ENCODE data around the gene IGSF23. TPM values are rescaled to one million over a fixed set of nuclear protein-coding genes. Genes with fewer than 3 reads are reported as not detected.
A peak's percentile ranks its signal among the peaks of the same experiment; 100 is the strongest.
"Not testable (repeated sequence)": the region's sequence is repeated elsewhere in the genome, so short reads cannot be mapped to it uniquely, and the experiment has no call there.

The IGSF23 gene
- total RNA-seq, 1 donor from 2014 or later, result not detected

DNA sequence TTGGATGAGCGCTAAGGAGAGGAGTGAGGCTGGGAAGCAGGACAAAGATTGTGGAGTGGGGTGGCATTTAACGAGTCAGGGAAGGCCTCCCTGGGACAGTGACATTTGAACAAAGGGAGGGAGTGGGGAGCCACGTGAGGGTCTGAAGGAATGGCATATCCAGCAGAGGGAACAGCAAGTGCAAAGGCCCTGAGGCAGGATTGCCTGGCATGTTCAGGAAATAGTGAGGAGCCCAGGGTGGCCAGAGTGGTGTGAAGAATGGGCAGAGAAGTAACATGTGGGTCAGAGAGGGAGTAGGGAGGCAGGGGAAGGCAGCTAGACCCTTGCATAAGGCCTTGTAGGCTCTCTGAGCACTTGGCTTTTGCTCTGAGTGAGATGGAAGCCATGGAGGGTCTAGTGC, 15.4 kb downstream of the IGSF23 start:
- no peaks in the 10 kb centered on the region for H3K36me3 Mint-ChIP-seq (ENCODE audit: unreplicated experiment)
- no peak for TF ChIP-seq CTCF (IDR thresholded peaks at IDR 0.05)
- no peak overlapping the region for H3K4me3 Mint-ChIP-seq (ENCODE audit: unreplicated experiment)
- DNase-seq (ENCODE audit: extremely low spot score, unreplicated experiment), result no peak
- no peak overlapping the region for H3K27ac Mint-ChIP-seq (ENCODE audit: unreplicated experiment)
- H3K4me1 Mint-ChIP-seq (ENCODE audit: unreplicated experiment), result peaks cover 14% of the 10 kb centered on the region
- H3K9me3 Mint-ChIP-seq (ENCODE audit: unreplicated experiment), result no peaks in the 10 kb centered on the region
- H3K27me3 Mint-ChIP-seq (ENCODE audit: unreplicated experiment), result peaks cover 2% of the 10 kb centered on the region

DNA sequence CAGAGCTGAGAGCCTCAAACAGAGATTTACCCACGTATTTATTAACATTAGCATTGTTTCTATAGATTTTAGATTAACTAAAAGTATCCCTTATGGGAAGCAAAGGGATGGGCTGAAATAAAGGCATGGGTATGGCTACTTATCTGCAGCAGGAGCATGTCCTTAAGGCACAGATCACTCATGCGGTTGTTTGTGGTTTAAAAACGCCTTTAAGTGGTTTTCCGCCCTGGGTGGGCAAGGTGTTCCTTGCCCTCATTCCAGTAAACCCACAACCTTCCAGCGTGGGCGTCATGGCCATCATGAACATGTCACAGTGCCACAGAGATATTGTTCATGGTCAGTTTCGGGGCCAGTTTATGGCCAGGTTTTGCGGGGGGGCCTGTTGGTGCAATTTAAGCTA, 18.2 kb downstream of the IGSF23 start:
- DNase-seq (ENCODE audit: extremely low spot score, unreplicated experiment); H3K27ac Mint-ChIP-seq (ENCODE audit: unreplicated experiment); H3K27me3 Mint-ChIP-seq (ENCODE audit: unreplicated experiment); H3K9me3 Mint-ChIP-seq (ENCODE audit: unreplicated experiment); H3K4me3 Mint-ChIP-seq (ENCODE audit: unreplicated experiment); H3K36me3 Mint-ChIP-seq (ENCODE audit: unreplicated experiment): not testable (repeated sequence)
- peaks cover 30% of the 10 kb centered on the region for H3K4me1 Mint-ChIP-seq (ENCODE audit: unreplicated experiment)

GRCh38 chr19:44634058-44634457, 20.7 kb downstream of the IGSF23 start:
- not testable (repeated sequence) for H3K9me3 Mint-ChIP-seq (ENCODE audit: unreplicated experiment)

DNA sequence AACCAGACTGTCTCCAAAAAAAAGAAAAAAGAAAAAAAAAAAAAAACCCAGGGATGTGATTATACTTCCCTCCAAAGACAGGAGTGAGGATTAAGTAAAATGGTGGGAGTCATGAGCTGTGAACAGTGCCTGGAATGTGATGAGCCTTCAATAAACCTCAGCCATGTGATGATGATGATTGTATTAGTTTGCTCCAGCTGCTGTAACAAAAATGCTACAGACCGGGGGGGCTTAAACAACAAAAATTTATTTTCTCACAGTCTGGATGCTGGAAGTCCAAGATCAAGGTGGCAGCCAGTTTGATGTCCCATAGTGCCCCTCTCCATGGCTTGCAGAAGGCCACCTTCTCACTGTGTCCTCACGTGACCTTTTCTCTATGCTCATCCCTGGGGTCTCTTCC, 21.4 kb downstream of the IGSF23 start:
- Mint-ChIP-seq H3K27ac (ENCODE audit: unreplicated experiment) (peak overlapping the region; percentile 91), H3K9me3 (ENCODE audit: unreplicated experiment) (no peaks in the 10 kb centered on the region), H3K27me3 (ENCODE audit: unreplicated experiment) (peaks cover 2% of the 10 kb centered on the region), H3K4me3 (ENCODE audit: unreplicated experiment) (no peak overlapping the region), H3K4me1 (ENCODE audit: unreplicated experiment) (peaks cover 27% of the 10 kb centered on the region), H3K36me3 (ENCODE audit: unreplicated experiment) (no peaks in the 10 kb centered on the region)
- no peak for TF ChIP-seq CTCF (IDR thresholded peaks at IDR 0.05)
- no peak for DNase-seq (ENCODE audit: extremely low spot score, unreplicated experiment)

More at GRCh38 chr19:44634058-44634457, 20.7 kb downstream of the IGSF23 start:
- H3K36me3 Mint-ChIP-seq (ENCODE audit: unreplicated experiment); DNase-seq (ENCODE audit: extremely low spot score, unreplicated experiment); H3K4me3 Mint-ChIP-seq (ENCODE audit: unreplicated experiment); H3K27me3 Mint-ChIP-seq (ENCODE audit: unreplicated experiment): not testable (repeated sequence)
- Mint-ChIP-seq H3K27ac (ENCODE audit: unreplicated experiment) (peak overlapping the region; percentile 7), H3K4me1 (ENCODE audit: unreplicated experiment) (peaks cover 27% of the 10 kb centered on the region)

- no peaks in the 10 kb centered on the region for H3K36me3 Mint-ChIP-seq (ENCODE audit: unreplicated experiment)
- no peak for DNase-seq (ENCODE audit: extremely low spot score, unreplicated experiment)
- peak overlapping the region; percentile 91 for H3K27ac Mint-ChIP-seq (ENCODE audit: unreplicated experiment)
- peak overlapping the region; percentile 18 for H3K4me3 Mint-ChIP-seq (ENCODE audit: unreplicated experiment)
- peaks cover 2% of the 10 kb centered on the region for H3K27me3 Mint-ChIP-seq (ENCODE audit: unreplicated experiment)
- H3K4me1 Mint-ChIP-seq (ENCODE audit: unreplicated experiment), result peaks cover 27% of the 10 kb centered on the region
- H3K9me3 Mint-ChIP-seq (ENCODE audit: unreplicated experiment), result no peaks in the 10 kb centered on the region
- TF ChIP-seq CTCF (IDR thresholded peaks at IDR 0.05), result no peak
These were observed 22.4 kb downstream of the IGSF23 start for GRCh38 chr19:44635581-44636438.

Data from osteocyte (in vitro differentiated cells).